Mesenchymal stem cell (in vitro differentiated cells and primary cell): ENCODE measurements around the gene AQP10.

Source experiments
- DNase-seq: peaks from one replicate; pipeline ENCODE4 v3.0.0-alpha.2; 2013
- H2AFZ ChIP-seq: one replicate; pipeline ENCODE4 v1.6.1; 2013; ENCODE audit warnings: low read depth, mild to moderate bottlenecking, control low read depth, inconsistent platforms, low read length, moderate library complexity
- H2AK5ac ChIP-seq: 2 replicates; pipeline ENCODE4 v1.6.1; 2013; ENCODE audit warnings: low read length, moderate library complexity, mild to moderate bottlenecking, inconsistent platforms; ENCODE audit not compliant: severe bottlenecking
- H2BK120ac ChIP-seq: one replicate; pipeline ENCODE4 v1.6.1; 2013; ENCODE audit warnings: low read depth, mild to moderate bottlenecking, inconsistent platforms, low read length, moderate library complexity
- H2BK12ac ChIP-seq, 2 experiments: one replicate each; pipeline ENCODE4 v1.6.1; 2013; ENCODE audit warnings: inconsistent platforms in 2 of 2, low read length in 2 of 2, mild to moderate bottlenecking in 2 of 2, moderate library complexity in 2 of 2, control low read depth in 1 of 2
- H2BK15ac ChIP-seq: one replicate; pipeline ENCODE4 v1.6.1; 2013; ENCODE audit warnings: mild to moderate bottlenecking, low read depth, inconsistent platforms; ENCODE audit not compliant: poor library complexity, severe bottlenecking
- H2BK5ac ChIP-seq: 2 replicates; pipeline ENCODE4 v1.6.1; 2013; ENCODE audit warnings: low read depth, mild to moderate bottlenecking, low read length, control low read depth, inconsistent platforms; ENCODE audit not compliant: poor library complexity, severe bottlenecking
- H3K14ac ChIP-seq, 2 experiments: one replicate each; pipeline ENCODE4 v1.6.1; 2013; ENCODE audit warnings: inconsistent platforms in 2 of 2, low read length in 2 of 2, control low read depth in 1 of 2, mild to moderate bottlenecking in 1 of 2, moderate library complexity in 1 of 2
- H3K18ac ChIP-seq, 2 experiments: one replicate each; pipeline ENCODE4 v1.6.1; 2013; ENCODE audit warnings: inconsistent platforms in 2 of 2, low read length in 2 of 2, control low read depth in 1 of 2, low read depth in 1 of 2, mild to moderate bottlenecking in 1 of 2
- H3K23ac ChIP-seq, 2 experiments: one replicate each; pipeline ENCODE4 v1.6.1; 2013; ENCODE audit warnings: inconsistent platforms in 2 of 2, low read length in 2 of 2, mild to moderate bottlenecking in 2 of 2, moderate library complexity in 2 of 2, control low read depth in 1 of 2
- H3K27ac ChIP-seq: 2 replicates; pipeline ENCODE4 v1.5.1; 2013; ENCODE audit warnings: mild to moderate bottlenecking, moderate library complexity, low read length, control low read depth, inconsistent platforms; ENCODE audit not compliant: poor library complexity, severe bottlenecking
- H3K27me3 ChIP-seq, 2 experiments: 2 replicates each; pipeline versions ENCODE4 v1.6.1 to v1.7.0; 2013; ENCODE audit warnings: low read length in 2 of 2, mild to moderate bottlenecking in 2 of 2, moderate library complexity in 2 of 2, control low read depth in 1 of 2, inconsistent platforms in 1 of 2; ENCODE audit not compliant: control insufficient read depth in 1 of 2, insufficient read depth in 1 of 2
- H3K36me3 ChIP-seq, 2 experiments: 2 replicates each; pipeline versions ENCODE4 v1.6.1 to v1.7.0; 2013; ENCODE audit warnings: low read length in 2 of 2, control low read depth in 1 of 2, inconsistent platforms in 1 of 2, low read depth in 1 of 2, mild to moderate bottlenecking in 1 of 2; ENCODE audit not compliant: insufficient read depth in 2 of 2, control insufficient read depth in 1 of 2
- H3K4ac ChIP-seq, 2 experiments: one replicate each; pipeline ENCODE4 v1.6.1; 2013; ENCODE audit warnings: inconsistent platforms in 2 of 2, low read length in 2 of 2, mild to moderate bottlenecking in 2 of 2, moderate library complexity in 2 of 2, control low read depth in 1 of 2, low read depth in 1 of 2
- H3K4me1 ChIP-seq: 2 replicates; pipeline ENCODE4 v1.6.1; 2013; ENCODE audit warnings: low read depth, low read length, control low read depth; ENCODE audit not compliant: control insufficient read depth, insufficient read depth
- H3K4me2 ChIP-seq: 2 replicates; pipeline ENCODE4 v1.6.1; 2013; ENCODE audit warnings: low read length, mild to moderate bottlenecking, inconsistent platforms; ENCODE audit not compliant: poor library complexity, severe bottlenecking
- H3K4me3 ChIP-seq, 2 experiments: 2 replicates each; pipeline versions ENCODE4 v1.5.1 to v1.7.0; 2013; ENCODE audit warnings: low read length in 2 of 2, mild to moderate bottlenecking in 2 of 2, control low read depth in 1 of 2, low read depth in 1 of 2; ENCODE audit not compliant: insufficient read depth in 1 of 2
- H3K79me1 ChIP-seq: replicated peaks from 2 replicates; pipeline ENCODE4 v1.6.1; 2013; ENCODE audit warnings: mild to moderate bottlenecking, control low read depth, low read length, inconsistent platforms; ENCODE audit not compliant: poor library complexity, severe bottlenecking
- H3K9ac ChIP-seq: 2 replicates; pipeline ENCODE4 v1.7.0; 2013; ENCODE audit warnings: mild to moderate bottlenecking, low read length, moderate library complexity
- H3K9me3 ChIP-seq: 2 replicates; pipeline ENCODE4 v1.7.0; 2013; ENCODE audit warnings: mild to moderate bottlenecking, low read length; ENCODE audit not compliant: control insufficient read depth
- H4K8ac ChIP-seq: one replicate; pipeline ENCODE4 v1.6.1; 2013; ENCODE audit warnings: inconsistent platforms, mild to moderate bottlenecking, low read length, moderate library complexity
- H4K91ac ChIP-seq: one replicate; pipeline ENCODE4 v1.6.1; 2013; ENCODE audit warnings: mild to moderate bottlenecking, low read length, inconsistent platforms
- WGBS: methylation state at CpG from one replicate; pipeline ENCODE4 v1.1.7; 2013; ENCODE audit warnings: mixed read lengths; 5-methylcytosine and 5-hydroxymethylcytosine counted together

The AQP10 gene

DNA sequence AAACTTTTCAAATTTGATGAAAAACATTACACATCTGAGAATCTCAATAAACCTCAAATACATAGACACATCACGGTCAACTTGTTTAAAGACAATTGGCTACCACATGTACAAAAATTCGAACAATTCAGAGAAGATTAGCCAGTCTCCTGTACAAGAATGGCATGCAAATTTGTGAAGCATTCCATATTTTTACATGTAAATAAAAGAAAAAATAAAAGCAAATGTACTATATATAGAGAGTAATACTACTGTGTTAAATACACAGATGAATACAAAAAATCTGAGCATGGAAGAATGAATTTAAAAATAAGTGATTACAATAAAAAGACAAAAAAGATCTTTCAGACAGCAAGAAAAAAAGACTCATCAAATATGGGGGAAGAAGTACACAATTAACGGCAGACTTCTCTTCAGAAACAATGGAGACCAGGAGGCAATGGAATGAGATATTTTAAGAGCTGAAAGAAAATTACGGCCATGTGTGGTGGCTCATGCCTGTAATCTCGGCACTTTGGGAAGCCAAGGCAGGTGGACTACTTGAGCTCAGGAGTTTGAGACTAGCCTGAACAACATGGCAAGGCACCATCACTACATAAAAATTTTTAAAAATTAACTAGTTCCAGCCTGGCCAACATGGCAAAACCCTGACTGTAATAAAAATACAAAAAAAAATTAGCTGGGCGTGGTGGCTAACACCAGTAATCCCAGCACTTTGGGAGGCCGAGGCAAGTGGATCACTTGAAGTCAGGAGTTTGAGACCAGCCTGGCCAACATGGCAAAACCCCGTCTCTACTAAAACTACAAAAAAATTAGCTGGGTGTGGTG lies 25.3 kb upstream of the AQP10 start:
- no peak overlapping the region for H2BK120ac ChIP-seq
- H3K36me3 ChIP-seq, result no peaks in the 10 kb centered on the region
- DNase-seq, result peak; percentile 16
- H2BK12ac ChIP-seq, result no peak overlapping the region
- no peak overlapping the region for H3K27ac ChIP-seq
- H3K23ac ChIP-seq, result no peak overlapping the region
- H4K8ac ChIP-seq, result no peak overlapping the region
- no peak overlapping the region for H3K14ac ChIP-seq
- H2AFZ ChIP-seq, result no peak overlapping the region
- H3K4me1 ChIP-seq, result no peaks in the 10 kb centered on the region
- H3K27me3 ChIP-seq, result peaks cover 0 to 4% of the 10 kb centered on the region in 2 experiments
- H4K91ac ChIP-seq, result no peak overlapping the region
- no peak overlapping the region for H3K18ac ChIP-seq
- peaks cover 18% of the 10 kb centered on the region for H3K9me3 ChIP-seq
- H2BK5ac ChIP-seq, result no peak overlapping the region
- 68% methylated on average over 7 of the region's 8 CpGs for WGBS
- no peak overlapping the region for H3K4me2 ChIP-seq
- H3K79me1 ChIP-seq, result no peaks in the 10 kb centered on the region
- no peak overlapping the region for H3K4ac ChIP-seq
- H2BK15ac ChIP-seq, result no peak overlapping the region
- no peak overlapping the region for H3K4me3 ChIP-seq
- no peak overlapping the region for H2AK5ac ChIP-seq
- H3K9ac ChIP-seq, result no peak overlapping the region

GRCh38 chr1:154301582-154301981 lies 19.3 kb upstream of the AQP10 start:
- Histone ChIP-seq H2AFZ (no peak overlapping the region), H3K79me1 (no peaks in the 10 kb centered on the region), H2AK5ac (no peak overlapping the region), H3K4me2 (no peak overlapping the region), H3K27me3 (peaks cover 0 to 3% of the 10 kb centered on the region in 2 experiments), H3K14ac (no peak overlapping the region), H2BK12ac (no peak overlapping the region), H3K9ac (no peak overlapping the region), H3K23ac (no peak overlapping the region), H2BK5ac (no peak overlapping the region), H3K4me1 (no peaks in the 10 kb centered on the region), H2BK15ac (no peak overlapping the region), H3K4me3 (no peak overlapping the region), H4K91ac (no peak overlapping the region), H3K4ac (no peak overlapping the region), H3K18ac (no peak overlapping the region), H3K9me3 (no peaks in the 10 kb centered on the region), H4K8ac (no peak overlapping the region), H2BK120ac (no peak overlapping the region), H3K27ac (no peak overlapping the region), H3K36me3 (no peaks in the 10 kb centered on the region)
- DNase-seq, result no peak
- no CpG with 5 or more reads among the region's 1 CpG for WGBS

DNA sequence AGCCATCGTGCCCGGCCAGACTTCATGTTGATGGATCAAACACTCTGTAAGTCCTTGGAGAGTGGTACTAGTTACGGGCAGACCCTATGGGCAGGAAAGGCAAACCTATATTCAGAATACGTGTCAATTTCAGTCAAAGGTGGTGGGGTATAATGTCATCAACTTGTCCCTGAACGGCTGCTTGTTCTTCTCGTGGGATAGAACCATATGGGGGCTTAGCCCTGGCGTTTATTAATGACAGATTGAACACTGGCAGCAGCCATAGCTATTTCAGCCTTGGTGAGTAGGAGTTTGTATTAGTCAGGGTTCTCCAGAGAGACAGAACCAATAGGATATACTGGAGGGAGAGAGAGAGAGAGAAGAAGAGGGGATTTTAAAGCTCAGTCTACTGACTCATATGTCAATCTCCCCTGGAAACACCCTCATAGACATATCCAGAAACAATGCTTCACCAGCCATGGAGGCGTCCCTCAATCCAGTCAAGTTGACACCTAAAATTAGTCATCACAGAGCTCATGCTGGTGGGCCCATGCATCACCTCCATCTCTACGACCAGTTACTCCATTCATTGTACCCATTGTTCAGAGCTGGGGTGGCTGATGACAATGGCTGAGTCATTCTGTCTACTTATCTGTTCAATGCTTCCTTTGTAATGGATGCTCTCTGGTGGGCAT lies 16.1 kb upstream of the AQP10 start:
- DNase-seq, result no peak
- Histone ChIP-seq H2BK12ac (no peak overlapping the region), H3K9me3 (no peaks in the 10 kb centered on the region), H4K8ac (no peak overlapping the region), H3K4ac (no peak overlapping the region), H3K4me1 (no peaks in the 10 kb centered on the region), H3K79me1 (no peaks in the 10 kb centered on the region), H2BK120ac (no peak overlapping the region), H2BK5ac (no peak overlapping the region), H3K36me3 (no peaks in the 10 kb centered on the region), H3K14ac (no peak overlapping the region), H2AFZ (no peak overlapping the region), H3K18ac (no peak overlapping the region), H2AK5ac (no peak overlapping the region), H3K4me3 (no peak overlapping the region), H3K9ac (no peak overlapping the region), H3K4me2 (no peak overlapping the region), H3K27me3 (peaks cover 0 to 3% of the 10 kb centered on the region in 2 experiments), H3K27ac (no peak overlapping the region), H4K91ac (no peak overlapping the region), H2BK15ac (no peak overlapping the region), H3K23ac (no peak overlapping the region)
- 88% methylated on average over 9 of the region's 9 CpGs for WGBS

DNA sequence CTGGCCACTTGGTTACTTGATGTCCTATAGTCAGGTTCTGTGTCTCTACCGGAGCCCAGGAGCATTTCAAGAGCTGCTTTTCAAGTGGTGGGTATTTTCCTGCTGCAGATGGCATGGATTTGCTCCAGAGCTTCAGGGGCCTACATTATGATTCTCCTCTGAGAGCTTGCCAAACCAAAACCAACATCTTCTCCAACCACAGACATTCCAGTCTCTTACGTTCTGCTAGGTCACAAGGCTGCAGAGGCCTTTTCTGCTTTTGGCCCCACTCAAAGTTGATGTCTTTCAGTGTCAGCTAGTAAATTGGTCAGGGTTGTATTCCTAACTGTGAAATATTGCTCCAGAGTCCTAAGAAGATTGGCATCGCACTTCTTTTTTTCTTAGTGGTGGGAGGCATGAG lies 14.7 kb upstream of the AQP10 start:
- H3K9ac ChIP-seq, result no peak overlapping the region
- no peaks in the 10 kb centered on the region for H3K79me1 ChIP-seq
- no peak overlapping the region for H3K14ac ChIP-seq
- no peak overlapping the region for H2BK5ac ChIP-seq
- no peak overlapping the region for H3K4ac ChIP-seq
- H3K27ac ChIP-seq, result no peak overlapping the region
- whole genome bisulfite sequencing, result 89% methylated on average over 3 of the region's 3 CpGs
- no peaks in the 10 kb centered on the region for H3K9me3 ChIP-seq
- no peak overlapping the region for H2BK15ac ChIP-seq
- peak; percentile 2 for DNase-seq
- no peaks in the 10 kb centered on the region for H3K4me1 ChIP-seq
- no peaks in the 10 kb centered on the region for H3K36me3 ChIP-seq
- no peak overlapping the region for H2BK12ac ChIP-seq
- H2AFZ ChIP-seq, result no peak overlapping the region
- no peak overlapping the region for H2AK5ac ChIP-seq
- no peak overlapping the region for H4K8ac ChIP-seq
- H3K23ac ChIP-seq, result no peak overlapping the region
- peaks cover 0 to 3% of the 10 kb centered on the region in 2 experiments for H3K27me3 ChIP-seq
- no peak overlapping the region for H2BK120ac ChIP-seq
- no peak overlapping the region for H3K4me3 ChIP-seq
- H4K91ac ChIP-seq, result no peak overlapping the region
- H3K18ac ChIP-seq, result no peak overlapping the region
- H3K4me2 ChIP-seq, result no peak overlapping the region
